H1 (cell line): ENCODE data around the gene DMBX1. TPM values are rescaled to one million over a fixed set of nuclear protein-coding genes. Genes with fewer than 3 reads are reported as not detected.

Experiments
- BACH1 ChIP-seq: IDR thresholded peaks from 2 replicates; pipeline ENCODE4 v1.6.1; 2012; ENCODE audit warnings: low read length, improper control_type of control experiment
- CHD1 ChIP-seq: IDR thresholded peaks from 2 replicates; pipeline ENCODE4 v1.6.1; 2012; ENCODE audit warnings: low read depth, low read length, improper control_type of control experiment
- CHD7 ChIP-seq: fragments of 300-600 bp; sonication (generic); IDR thresholded peaks from 2 replicates; pipeline ENCODE4 v1.7.1; 2012; ENCODE audit warnings: low read length, moderate library complexity, mild to moderate bottlenecking, inconsistent platforms; ENCODE audit not compliant: insufficient replicate concordance
- POU5F1 ChIP-seq: IDR thresholded peaks from 2 replicates; pipeline ENCODE4 v1.6.1; 2011; ENCODE audit warnings: low read depth, mild to moderate bottlenecking, low read length, moderate library complexity
- RNF2 ChIP-seq: fragments of 200-900, 300-1000 bp; sonication (generic); IDR thresholded peaks from 2 replicates; pipeline ENCODE4 v1.7.1; 2016; ENCODE audit warnings: borderline replicate concordance, low read depth, mild to moderate bottlenecking, antibody characterized with exemption, low read length; ENCODE audit not compliant: poor library complexity, severe bottlenecking; ENCODE audit errors: missing control alignments
- TEAD4 ChIP-seq: IDR thresholded peaks from 2 replicates; pipeline ENCODE4 v1.6.1; 2012; ENCODE audit warnings: low read depth, low read length, inconsistent platforms, mixed read lengths
- YY1 ChIP-seq: IDR thresholded peaks from 2 replicates; pipeline ENCODE4 v1.6.1; 2011; ENCODE audit warnings: low read depth, mild to moderate bottlenecking, low read length
- polyA plus RNA-seq, 7 experiments: library from polyadenylated mRNA; depleted of rRNA in 3 of 7; stranded (reverse) in 5 of 7; unstranded in 2 of 7; fragments of >200 nt in 5 of 7; fragments of 200-250 nt in 2 of 7; gene quantifications; 1 replicate in 5 of 7; 2 replicates in 1 of 7; 4 replicates in 1 of 7; pipeline versions ENCODE4 v1.2.1 to v1.2.3, GENCODE V29; 2011 to 2013; ENCODE audit warnings: missing spikeins in 2 of 7, mixed read lengths in 2 of 7
- total RNA-seq: library from RNA; stranded (reverse); fragmentation: NEBNext Ultra II Directional; extraction: Animal tissue kit (Norgen Biotek cat#: 25700); gene quantifications from 2 replicates; pipeline ENCODE4 v1.2.1, GENCODE V29; 2021

Gene DMBX1
- total and polyA plus RNA-seq, 2 of the 8 experiments (the other 6 are each of a cell fraction or from before 2014, with no cell fraction given): 0.23 to 0.30 TPM

- TF ChIP-seq CHD7: no peak
- TF ChIP-seq BACH1: no peak
- TF ChIP-seq RNF2: no peak
- no peak for TF ChIP-seq CHD1
- peak; percentile 56; the same call in 1 of the 2 replicates for TF ChIP-seq TEAD4
- no peak for TF ChIP-seq POU5F1
- no peak for TF ChIP-seq YY1
Observed at GRCh38 chr1:46526691-46527291, 37.2 kb downstream of the DMBX1 start (continued).
